ENCODE results near the gene POU3F1.

POU3F1 gene

DNA sequence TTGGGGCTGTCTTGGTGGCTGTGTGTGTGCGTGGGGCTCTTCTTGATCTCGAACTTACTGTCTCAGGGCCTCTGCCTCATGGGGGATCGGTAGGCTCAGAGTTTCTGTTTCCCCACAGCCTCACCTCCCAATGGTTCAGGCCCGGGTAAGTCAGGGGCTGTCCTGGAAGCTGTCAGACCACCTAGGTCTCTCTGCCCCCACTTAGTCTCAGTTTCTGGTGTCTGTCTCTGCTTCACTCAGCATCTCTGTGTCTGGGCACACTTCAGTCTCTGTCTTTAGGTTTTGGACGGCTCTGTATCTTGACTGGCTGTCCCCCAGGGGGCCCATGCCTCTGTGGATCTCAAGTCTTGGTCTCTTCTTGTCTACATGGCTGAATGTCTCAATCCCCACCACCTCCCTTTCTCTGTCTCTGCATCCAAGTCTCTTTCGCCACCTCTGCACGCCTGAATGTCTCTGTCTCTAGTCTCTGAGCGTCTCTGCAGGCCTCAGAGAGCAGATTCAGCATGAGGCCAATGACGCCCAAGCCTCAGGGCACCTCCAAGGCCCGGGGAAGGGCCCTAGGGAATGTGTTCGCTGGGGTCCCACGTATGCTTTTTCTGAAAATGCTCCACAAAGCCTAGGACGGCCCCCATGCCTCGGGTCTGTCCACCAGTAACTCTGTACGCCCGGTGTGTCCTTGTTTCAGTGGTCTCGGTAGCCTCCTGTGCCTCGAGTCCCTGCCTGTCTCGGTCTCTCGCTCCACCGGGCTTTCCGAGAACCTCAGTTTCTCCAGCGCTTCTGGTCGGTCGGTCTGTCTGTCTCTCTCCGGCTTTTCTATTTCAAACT lies 42.1 kb downstream of the POU3F1 start:
- DNase-seq (ENCODE audit: low read depth, low spot score), result no peak

DNA sequence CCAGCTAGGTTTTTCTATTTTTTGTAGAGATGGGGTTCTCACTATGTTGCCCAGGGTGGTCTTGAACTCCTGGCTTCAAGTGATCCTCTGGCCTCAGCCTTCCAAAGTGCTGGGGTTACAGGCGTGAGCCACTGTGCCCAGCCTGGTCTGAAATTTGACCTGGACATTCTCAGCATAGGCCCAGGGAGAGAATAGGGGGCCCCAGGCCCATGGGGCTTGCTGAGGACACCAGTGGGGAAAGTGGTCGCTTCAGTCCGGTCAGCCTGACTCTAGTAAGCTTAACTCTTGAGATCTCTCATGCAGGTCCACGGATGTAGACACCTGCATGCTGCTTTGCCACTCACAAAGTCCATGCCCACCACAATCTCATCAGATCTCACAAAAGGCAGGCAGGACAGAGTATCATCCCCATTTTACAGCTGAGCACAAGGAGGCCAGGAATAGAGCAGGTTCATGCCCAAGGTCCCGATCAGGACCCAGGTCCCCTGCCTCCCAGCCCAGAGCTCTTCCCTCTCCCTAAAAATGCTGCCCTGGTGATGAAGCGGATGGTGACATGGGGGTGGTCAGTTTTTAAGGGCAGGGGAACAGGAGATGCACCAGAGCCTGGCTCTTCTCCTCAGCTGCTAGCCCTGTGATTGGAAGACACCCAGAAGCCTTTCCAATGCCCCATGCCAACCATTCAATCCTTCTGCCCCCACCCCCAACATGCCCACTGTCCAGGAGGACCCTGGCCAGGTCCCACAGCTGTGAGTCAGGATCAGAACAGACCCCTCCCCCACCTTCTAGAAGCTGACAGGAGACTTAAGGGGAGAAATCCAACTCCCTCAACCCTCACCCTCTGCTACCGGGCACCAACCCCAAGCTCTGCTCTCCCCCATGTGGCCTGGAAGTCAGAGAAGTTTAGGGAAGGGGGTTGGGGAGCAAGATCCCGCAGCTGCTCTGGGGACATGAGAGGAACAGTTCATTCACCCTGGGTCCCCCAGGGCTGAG lies 43.0 kb downstream of the POU3F1 start:
- no peak for DNase-seq (ENCODE audit: low read depth, low spot score)

DNA sequence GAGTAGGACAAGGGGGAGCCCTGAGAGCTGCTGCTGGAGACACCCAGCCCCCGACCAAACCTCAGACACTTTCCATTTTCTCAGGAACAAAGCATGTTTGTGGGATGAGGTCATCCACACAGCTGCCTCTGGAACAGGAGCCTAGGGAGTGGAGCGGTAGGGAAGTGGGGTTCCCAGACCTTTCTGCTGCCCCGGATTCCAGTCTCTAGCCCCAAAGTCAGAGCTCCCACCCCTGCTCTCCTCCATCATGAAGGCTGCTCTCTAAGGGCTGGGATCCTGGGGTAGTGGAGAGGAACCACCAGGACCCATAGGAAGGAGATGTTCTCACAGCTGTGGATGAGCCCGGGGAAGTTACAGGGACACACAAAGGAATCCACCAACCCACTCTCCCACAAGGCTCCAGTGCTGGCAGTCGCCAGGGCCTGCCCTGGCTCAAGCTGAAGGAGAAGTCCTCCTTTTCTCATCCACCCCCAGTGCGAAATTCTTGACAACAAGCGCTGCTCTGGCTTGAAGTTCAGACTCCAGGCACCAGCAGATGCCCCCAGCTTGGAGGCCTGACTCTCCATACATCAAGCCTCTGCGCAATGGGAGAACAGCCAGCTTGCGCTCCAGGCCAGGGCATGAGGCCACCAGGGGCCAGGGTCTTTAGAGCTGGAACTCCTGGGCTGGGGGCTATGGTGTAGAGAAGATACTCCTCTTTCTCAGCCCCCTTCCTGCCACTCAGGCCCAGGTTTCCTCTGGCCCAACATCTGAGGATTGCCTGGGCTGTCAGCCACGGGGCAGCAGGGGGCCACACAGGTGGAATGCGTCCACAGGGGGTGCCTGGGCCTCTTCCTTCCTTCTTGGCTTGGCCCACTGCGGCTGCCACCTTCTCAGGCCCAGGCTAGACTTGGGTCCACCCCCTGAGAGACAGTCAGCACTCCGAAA lies 45.8 kb downstream of the POU3F1 start:
- DNase-seq (ENCODE audit: low read depth, low spot score), result peak; percentile 74

DNA sequence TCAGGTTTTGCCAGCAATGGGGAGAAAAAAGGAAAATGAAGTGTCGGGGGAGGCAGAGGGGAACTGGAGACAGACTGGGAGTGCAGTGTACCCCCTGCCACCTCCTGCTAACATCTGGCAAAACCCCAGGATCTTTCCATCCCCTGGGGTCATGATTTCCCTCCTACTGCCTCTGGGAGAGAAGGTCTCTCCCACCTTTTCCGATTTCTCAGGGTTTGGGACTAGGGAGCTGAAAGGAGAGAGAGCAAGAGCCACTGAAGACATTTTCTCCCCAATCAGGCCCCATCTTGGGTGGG lies 46.4 kb downstream of the POU3F1 start:
- no peak for DNase-seq (ENCODE audit: low read depth, low spot score)

DNA sequence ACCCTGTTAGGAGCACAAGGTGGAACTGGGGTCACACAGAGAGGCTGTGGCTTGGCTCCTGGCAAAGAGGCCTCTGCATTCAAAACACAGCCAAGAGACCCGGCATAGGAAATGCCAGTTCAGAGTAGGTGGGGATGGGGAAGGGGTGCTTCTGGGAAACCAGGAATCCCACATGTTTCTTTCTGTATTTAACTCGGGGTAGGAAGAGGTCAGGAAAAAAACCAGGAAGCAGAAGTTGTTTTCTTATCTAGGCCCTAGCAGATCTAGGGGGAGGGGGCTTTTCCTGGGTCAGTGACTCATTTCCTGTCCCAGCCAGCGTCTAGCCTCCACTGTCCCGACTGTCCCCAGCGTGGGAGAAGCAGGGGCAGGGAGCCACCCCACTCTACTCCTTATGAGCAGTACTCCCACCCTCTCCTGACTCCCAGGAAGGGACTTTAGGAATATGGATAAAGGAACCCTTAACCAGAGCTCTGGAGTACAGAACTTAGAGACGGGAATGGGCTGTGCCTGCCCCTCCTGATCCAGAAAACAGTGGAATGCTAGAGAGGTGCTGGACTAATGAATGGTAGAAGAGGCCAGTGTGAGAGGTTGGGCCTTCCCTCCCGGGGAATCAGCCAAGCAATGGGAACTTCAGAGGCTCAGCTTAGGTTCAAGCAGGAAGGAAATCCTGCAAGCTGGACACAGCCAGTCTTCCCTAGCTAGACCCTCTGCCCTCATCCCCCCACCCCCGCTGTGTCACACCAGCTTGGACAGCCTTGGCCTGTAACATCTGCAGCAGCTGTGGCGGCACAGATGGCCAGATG lies 47.0 kb downstream of the POU3F1 start:
- DNase-seq (ENCODE audit: low read depth, low spot score), result no peak

DNA sequence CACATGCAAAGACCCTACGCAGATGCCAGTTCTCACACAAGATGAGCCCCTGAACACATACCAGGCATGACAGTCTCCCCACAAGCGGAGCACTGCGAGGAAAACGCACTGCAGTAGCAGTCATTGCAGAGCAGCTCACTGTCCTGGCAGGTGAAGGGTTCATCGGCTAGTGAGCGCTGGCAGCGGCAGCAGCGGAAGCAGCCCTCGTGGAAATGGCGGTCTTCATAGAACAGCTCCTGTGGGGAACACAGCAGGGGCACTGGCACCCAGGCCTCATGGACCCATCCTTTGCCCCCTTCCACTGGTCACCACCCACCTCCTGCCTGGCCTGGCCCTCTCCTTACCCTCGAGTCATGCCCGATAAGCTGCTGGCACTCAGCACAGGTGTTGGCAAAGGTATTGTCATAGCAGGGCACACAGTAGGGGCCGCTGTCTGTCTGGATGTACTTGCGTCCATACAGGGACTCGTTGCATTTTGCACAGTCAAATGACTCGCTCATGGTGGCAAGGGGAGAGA lies 47.6 kb downstream of the POU3F1 start:
- DNase-seq (ENCODE audit: low read depth, low spot score), result no peak

DNA sequence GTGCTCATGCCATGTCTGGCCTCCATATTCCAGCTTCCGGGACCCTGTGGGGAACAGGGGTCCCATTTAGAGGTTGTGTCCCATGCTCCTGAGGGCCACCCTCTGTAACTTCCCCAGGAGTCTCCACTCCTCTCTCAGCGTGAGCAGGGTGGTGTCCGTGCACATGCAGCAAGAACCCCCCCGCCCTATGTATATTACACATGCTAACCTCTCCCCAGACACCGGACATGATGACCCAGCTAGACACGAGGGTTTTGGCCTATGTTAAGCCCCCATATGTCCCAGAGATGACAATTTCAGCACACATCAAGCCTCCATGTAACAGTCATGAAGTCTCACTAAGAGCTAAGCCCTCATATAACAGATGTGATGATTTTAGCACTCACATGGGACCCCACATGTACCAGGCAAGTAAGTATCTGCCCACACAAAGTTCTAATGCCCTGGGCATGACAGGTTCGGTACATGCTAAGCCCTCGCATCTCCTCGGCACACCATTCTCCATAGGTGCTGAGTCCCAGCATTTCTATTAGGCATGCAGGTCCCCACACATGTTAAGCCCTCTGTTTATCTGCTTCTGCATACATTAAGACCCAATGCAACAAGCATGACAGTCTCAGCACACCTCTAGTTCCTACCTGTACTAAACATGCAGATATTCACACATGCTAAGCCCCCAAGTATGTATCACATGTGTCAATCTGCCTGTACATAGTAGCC lies 48.3 kb downstream of the POU3F1 start:
- DNase-seq (ENCODE audit: low read depth, low spot score), result no peak

DNA sequence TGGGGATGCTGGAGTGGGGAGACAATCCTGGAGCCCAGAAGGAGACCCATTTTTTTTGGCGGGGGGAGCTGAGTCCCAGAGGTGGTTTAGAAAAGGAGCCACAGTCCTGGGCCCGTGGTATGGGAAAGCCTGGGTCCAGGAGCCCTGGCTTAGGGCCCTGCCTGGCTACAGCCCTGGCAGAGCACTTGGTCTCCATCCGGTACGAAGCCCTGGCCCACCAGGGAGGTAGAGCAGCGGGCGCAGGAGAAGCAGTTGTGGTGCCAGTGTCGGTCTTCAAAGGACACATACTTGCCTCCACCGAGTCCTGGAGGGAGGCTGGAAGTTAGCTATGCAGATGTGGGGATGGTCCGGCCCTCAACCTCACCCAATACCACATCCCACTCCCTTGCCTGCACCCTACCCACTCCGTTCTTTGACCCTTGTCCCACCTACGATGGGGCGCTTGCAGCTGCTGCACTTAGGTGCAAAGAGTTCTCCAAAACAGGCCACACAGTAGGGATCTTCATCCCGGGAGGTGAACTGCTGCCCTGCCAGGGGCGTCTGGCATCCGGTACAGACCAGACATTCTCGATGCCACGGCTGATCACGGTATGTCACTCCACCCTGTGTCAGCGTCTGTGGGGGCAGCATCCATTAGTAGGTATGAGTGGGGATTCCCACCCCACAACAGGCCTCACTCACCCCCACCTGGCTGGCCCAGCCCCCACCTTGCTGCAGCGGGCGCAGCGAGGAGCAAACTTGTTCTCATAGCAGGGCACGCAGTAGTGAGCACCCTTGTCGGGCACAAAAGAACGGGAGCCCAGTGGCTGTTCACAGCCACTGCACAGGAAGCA lies 49.1 kb downstream of the POU3F1 start:
- DNase-seq (ENCODE audit: low read depth, low spot score), result no peak

DNA sequence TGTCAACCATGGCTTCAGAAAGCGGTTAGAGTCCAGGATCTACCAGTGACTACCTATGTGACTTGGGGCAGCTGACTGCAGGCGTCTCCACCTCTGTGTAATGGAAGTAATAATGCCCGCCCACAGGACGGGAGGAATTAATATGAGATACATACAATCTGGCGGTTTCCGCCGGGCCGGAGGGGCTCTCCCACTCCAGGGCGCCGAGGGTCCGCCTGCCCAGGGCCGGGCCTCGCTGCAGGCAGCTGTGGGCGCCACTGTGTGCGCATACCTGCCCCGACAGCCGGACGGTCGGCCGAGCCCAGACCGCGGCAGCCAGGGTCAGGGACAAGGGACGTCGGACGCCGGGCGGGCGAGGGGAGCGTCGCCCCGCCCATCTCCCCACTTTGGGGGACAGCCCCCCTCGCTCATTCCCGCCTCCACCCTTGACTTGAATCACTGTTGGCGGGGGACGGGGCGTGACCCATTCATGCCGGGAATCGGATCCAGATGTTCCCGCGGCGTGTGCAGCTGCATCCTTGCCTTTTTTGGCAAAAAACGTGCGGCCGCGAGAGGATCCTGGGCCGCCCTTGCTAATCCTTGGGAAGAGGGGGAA lies 50.7 kb downstream of the POU3F1 start:
- DNase-seq (ENCODE audit: low read depth, low spot score), result no peak

DNA sequence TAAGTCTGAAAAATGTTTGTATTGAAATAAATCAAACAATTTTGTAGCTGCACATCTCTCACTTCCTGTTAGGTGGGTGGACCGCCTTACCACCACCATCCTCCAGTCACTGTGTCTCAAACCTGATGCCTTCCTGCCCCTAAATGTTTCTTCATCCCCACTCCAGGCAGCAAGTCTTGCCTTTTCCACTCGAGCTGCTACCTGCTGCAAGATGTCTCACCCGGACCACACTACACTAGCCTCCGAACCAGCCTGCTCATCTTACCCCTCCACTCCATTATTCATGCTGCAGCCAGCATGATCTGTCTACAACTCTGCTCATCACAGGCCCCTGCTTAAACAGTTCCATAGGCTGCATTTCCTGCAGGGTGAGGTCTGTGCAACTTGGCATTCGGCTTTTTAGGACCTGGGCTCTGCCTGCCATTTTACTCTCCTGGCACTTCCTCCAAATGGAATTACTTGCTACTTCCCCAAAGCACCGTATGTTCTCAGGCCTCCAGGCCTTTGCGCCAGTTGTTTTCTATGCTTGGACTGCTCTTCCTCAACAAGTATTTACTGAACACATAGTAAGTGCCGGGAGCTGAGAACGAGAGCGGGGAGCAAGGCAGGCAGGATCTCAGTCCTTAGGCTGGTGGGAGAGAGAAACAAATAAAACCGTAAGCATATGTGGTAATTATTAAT lies 51.6 kb downstream of the POU3F1 start:
- no peak for DNase-seq (ENCODE audit: low read depth, low spot score)

Data from iPS DF 19.7 (cell line).